ENCODE data around the gene PRPH. TPM values are rescaled to one million over a fixed set of nuclear protein-coding genes. Genes with fewer than 3 reads are reported as not detected.

The PRPH gene
- total and polyA plus RNA-seq, 10 of the 15 experiments (the other 5 are each of a cell fraction or from before 2014, with no cell fraction given), result 0.09 to 0.45 (median 0.19) TPM; not detected in 3

DNA sequence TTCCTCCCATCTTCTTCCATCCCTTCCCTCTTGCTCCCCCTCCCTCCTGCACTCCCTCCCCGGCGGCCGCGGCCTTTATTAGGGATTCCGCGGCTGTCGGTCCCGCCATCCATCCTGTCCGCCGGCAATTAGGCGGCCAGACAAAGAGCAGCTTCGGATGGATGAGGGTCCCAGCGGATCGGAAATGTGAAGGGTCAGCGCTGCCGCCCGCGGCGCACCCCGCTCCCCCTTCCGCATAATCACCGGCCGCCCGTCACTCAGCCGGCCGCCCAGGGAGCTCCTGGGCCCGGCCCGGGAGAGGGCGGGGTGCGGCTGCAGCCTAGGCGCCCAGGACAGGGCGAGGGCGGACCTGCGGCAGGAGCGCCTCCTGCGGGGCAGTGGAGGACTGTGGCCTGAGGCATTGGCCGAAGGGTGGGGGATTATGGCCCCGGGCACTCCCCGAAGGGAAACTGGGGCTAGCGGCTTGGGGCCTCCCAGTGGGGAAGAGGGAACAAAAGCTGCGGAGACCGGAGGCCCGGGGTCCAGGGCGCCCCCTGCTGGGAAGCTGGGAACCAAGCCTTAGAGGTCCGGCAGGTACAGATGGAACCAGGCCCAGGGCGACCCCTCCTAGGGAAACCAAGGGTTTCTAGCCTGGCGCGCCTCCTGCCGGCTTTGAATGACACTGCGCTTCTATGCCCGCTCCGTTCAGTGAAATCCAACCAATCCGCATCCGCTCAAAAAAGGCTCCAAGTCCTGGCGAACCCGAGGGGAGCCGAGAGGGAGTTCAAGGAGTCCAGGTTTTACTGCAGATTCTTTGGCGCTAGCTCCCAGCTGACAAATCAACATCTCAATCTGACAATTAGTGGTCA lies 47.3 kb downstream of the PRPH start (continued):
- TF ChIP-seq, protein P1, sequence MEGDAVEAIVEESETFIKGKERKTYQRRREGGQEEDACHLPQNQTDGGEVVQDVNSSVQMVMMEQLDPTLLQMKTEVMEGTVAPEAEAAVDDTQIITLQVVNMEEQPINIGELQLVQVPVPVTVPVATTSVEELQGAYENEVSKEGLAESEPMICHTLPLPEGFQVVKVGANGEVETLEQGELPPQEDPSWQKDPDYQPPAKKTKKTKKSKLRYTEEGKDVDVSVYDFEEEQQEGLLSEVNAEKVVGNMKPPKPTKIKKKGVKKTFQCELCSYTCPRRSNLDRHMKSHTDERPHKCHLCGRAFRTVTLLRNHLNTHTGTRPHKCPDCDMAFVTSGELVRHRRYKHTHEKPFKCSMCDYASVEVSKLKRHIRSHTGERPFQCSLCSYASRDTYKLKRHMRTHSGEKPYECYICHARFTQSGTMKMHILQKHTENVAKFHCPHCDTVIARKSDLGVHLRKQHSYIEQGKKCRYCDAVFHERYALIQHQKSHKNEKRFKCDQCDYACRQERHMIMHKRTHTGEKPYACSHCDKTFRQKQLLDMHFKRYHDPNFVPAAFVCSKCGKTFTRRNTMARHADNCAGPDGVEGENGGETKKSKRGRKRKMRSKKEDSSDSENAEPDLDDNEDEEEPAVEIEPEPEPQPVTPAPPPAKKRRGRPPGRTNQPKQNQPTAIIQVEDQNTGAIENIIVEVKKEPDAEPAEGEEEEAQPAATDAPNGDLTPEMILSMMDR (IDR thresholded peaks at IDR 0.05 in 2 of 3, conservative IDR thresholded peaks at IDR 0.05 in 1 of 3; ENCODE audit: control insufficient read depth in 2 of 3, extremely low read depth in 1 of 3, insufficient read depth in 1 of 3, low read depth in 3 of 3, low read length in 3 of 3), result peak; percentile 72 to 91 (median 91)
- TF ChIP-seq NFYA (IDR thresholded peaks at IDR 0.05; ENCODE audit: borderline replicate concordance, low read depth, low read length) (no peak), RAD51 (IDR thresholded peaks at IDR 0.05) (no peak), SP1 (IDR thresholded peaks at IDR 0.05; ENCODE audit: low read depth, low read length) (no peak), RAD21 (IDR thresholded peaks at IDR 0.05; ENCODE audit: insufficient read depth, low read depth, low read length) (peak; percentile 44; the same call in 1 of the 2 replicates), ZNF622 (IDR thresholded peaks at IDR 0.05) (no peak), POLR2AphosphoS2 (IDR thresholded peaks at IDR 0.05; ENCODE audit: low read depth, low read length) (no peak), CHD4 (IDR thresholded peaks at IDR 0.05) (no peak), PAX5 (IDR thresholded peaks at IDR 0.05; ENCODE audit: borderline replicate concordance, low read depth, low read length) (peak; percentile 37; the same call in 1 of the 2 replicates), BRCA1 (IDR thresholded peaks at IDR 0.05; ENCODE audit: low read depth, low read length) (no peak), BCL11A (IDR thresholded peaks at IDR 0.05; ENCODE audit: low read depth, low read length) (no peak), SIN3A (IDR thresholded peaks at IDR 0.05; ENCODE audit: low read depth, low read length) (no peak), MEF2A (IDR thresholded peaks at IDR 0.05; ENCODE audit: insufficient read depth, low read depth, low read length) (no peak)
- TF ChIP-seq, protein P2, sequence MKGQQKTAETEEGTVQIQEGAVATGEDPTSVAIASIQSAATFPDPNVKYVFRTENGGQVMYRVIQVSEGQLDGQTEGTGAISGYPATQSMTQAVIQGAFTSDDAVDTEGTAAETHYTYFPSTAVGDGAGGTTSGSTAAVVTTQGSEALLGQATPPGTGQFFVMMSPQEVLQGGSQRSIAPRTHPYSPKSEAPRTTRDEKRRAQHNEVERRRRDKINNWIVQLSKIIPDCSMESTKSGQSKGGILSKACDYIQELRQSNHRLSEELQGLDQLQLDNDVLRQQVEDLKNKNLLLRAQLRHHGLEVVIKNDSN (IDR thresholded peaks at IDR 0.05; ENCODE audit: borderline replicate concordance, extremely low read length, insufficient read depth, low read depth, low read length), result no peak
- TF ChIP-seq, protein P3, sequence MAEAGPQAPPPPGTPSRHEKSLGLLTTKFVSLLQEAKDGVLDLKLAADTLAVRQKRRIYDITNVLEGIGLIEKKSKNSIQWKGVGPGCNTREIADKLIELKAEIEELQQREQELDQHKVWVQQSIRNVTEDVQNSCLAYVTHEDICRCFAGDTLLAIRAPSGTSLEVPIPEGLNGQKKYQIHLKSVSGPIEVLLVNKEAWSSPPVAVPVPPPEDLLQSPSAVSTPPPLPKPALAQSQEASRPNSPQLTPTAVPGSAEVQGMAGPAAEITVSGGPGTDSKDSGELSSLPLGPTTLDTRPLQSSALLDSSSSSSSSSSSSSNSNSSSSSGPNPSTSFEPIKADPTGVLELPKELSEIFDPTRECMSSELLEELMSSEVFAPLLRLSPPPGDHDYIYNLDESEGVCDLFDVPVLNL (IDR thresholded peaks at IDR 0.05; ENCODE audit: low read depth, low read length), result no peak
- TF ChIP-seq, protein P4, sequence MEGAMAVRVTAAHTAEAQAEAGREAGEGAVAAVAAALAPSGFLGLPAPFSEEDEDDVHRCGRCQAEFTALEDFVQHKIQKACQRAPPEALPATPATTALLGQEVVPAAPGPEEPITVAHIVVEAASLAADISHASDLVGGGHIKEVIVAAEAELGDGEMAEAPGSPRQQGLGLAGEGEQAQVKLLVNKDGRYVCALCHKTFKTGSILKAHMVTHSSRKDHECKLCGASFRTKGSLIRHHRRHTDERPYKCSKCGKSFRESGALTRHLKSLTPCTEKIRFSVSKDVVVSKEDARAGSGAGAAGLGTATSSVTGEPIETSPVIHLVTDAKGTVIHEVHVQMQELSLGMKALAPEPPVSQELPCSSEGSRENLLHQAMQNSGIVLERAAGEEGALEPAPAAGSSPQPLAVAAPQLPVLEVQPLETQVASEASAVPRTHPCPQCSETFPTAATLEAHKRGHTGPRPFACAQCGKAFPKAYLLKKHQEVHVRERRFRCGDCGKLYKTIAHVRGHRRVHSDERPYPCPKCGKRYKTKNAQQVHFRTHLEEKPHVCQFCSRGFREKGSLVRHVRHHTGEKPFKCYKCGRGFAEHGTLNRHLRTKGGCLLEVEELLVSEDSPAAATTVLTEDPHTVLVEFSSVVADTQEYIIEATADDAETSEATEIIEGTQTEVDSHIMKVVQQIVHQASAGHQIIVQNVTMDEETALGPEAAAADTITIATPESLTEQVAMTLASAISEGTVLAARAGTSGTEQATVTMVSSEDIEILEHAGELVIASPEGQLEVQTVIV (IDR thresholded peaks at IDR 0.05; ENCODE audit: borderline replicate concordance, partially characterized antibody), result no peak
- TF ChIP-seq, protein P5, sequence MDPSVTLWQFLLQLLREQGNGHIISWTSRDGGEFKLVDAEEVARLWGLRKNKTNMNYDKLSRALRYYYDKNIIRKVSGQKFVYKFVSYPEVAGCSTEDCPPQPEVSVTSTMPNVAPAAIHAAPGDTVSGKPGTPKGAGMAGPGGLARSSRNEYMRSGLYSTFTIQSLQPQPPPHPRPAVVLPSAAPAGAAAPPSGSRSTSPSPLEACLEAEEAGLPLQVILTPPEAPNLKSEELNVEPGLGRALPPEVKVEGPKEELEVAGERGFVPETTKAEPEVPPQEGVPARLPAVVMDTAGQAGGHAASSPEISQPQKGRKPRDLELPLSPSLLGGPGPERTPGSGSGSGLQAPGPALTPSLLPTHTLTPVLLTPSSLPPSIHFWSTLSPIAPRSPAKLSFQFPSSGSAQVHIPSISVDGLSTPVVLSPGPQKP (IDR thresholded peaks at IDR 0.05; ENCODE audit: low read depth, low read length), result no peak
- TF ChIP-seq, protein P6, sequence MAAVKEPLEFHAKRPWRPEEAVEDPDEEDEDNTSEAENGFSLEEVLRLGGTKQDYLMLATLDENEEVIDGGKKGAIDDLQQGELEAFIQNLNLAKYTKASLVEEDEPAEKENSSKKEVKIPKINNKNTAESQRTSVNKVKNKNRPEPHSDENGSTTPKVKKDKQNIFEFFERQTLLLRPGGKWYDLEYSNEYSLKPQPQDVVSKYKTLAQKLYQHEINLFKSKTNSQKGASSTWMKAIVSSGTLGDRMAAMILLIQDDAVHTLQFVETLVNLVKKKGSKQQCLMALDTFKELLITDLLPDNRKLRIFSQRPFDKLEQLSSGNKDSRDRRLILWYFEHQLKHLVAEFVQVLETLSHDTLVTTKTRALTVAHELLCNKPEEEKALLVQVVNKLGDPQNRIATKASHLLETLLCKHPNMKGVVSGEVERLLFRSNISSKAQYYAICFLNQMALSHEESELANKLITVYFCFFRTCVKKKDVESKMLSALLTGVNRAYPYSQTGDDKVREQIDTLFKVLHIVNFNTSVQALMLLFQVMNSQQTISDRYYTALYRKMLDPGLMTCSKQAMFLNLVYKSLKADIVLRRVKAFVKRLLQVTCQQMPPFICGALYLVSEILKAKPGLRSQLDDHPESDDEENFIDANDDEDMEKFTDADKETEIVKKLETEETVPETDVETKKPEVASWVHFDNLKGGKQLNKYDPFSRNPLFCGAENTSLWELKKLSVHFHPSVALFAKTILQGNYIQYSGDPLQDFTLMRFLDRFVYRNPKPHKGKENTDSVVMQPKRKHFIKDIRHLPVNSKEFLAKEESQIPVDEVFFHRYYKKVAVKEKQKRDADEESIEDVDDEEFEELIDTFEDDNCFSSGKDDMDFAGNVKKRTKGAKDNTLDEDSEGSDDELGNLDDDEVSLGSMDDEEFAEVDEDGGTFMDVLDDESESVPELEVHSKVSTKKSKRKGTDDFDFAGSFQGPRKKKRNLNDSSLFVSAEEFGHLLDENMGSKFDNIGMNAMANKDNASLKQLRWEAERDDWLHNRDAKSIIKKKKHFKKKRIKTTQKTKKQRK (IDR thresholded peaks at IDR 0.05; ENCODE audit: low read depth, low read length), result no peak
